Vagina (tissue), 2 donors: Measurements from ENCODE around the gene LCE2D.

ENCODE experiments used
- CTCF ChIP-seq, 3 experiments: fragments of 450-650 bp in 2 of 3; fragments of 200-600 bp in 1 of 3; sonication (generic) in 1 of 3; IDR thresholded peaks; one replicate each; pipeline ENCODE4 v1.5.1; 2017 to 2019; ENCODE audit warnings: antibody characterized with exemption in 3 of 3, mild to moderate bottlenecking in 2 of 3, moderate library complexity in 2 of 3
- POLR2A ChIP-seq, 2 donors: fragments of 450-650 bp; IDR thresholded peaks; one replicate each; pipeline ENCODE4 v1.6.1; 2017; ENCODE audit warnings: antibody characterized with exemption in 2 of 2, mild to moderate bottlenecking in 2 of 2, moderate library complexity in 2 of 2
- POLR2AphosphoS5 ChIP-seq, 2 donors: sonication (generic); formaldehyde crosslinking; IDR thresholded peaks; one replicate each; pipeline ENCODE4 v1.9.0; 2017; ENCODE audit warnings: antibody characterized with exemption in 2 of 2, mild to moderate bottlenecking in 2 of 2, low read depth in 1 of 2; ENCODE audit not compliant: insufficient read depth in 1 of 2

- TF ChIP-seq CTCF (IDR thresholded peaks at IDR 0.05) (no peak), POLR2A (IDR thresholded peaks at IDR 0.05) (no peak), POLR2AphosphoS5 (IDR thresholded peaks at IDR 0.05; ENCODE audit: insufficient read depth in 1 of 2, low read depth in 1 of 2) (no peak)
Observed at GRCh38 chr1:152640351-152640750, 22.8 kb upstream of the LCE2D start.
